Skin of body (tissue), 2 donors: ENCODE results near the gene INTS3. TPM values are rescaled to one million over a fixed set of nuclear protein-coding genes. Genes with fewer than 3 reads are reported as not detected.
"Not testable (repeated sequence)": the region's sequence is repeated elsewhere in the genome, so short reads cannot be mapped to it uniquely, and the experiment has no call there.

Source experiments
- DNase-seq: peaks from one replicate; lab custom pipeline; 2025; lab: John Stamatoyannopoulos, UW
- total RNA-seq: library from RNA; depleted of rRNA; stranded (reverse); fragments of >200 nt; gene quantifications from one replicate; pipeline ENCODE4 v1.2.3, GENCODE V29; 2014

INTS3 gene
- total RNA-seq, 1 donor from 2014 or later = 40.5 TPM

DNA sequence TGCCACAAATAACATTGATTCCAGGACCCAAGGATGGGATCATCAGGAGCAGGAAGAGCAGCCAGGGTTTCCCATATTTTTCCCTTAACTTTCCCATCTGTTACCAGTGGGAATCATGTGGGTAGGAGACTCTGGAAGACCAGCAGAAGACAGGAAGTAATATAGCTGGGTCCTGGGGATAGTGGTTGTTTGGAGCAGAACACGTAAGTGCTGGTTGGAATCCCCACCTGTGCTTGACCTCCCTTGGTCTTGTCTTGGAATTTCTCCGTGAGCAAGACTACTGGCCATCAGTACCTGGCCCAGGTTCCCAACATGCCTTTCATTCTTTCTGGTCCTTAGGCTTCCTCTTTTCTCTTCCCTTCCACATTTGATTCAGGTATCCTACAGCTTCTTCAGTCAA is 26.4 kb downstream of the INTS3 start:
- DNase-seq = no peak

DNA sequence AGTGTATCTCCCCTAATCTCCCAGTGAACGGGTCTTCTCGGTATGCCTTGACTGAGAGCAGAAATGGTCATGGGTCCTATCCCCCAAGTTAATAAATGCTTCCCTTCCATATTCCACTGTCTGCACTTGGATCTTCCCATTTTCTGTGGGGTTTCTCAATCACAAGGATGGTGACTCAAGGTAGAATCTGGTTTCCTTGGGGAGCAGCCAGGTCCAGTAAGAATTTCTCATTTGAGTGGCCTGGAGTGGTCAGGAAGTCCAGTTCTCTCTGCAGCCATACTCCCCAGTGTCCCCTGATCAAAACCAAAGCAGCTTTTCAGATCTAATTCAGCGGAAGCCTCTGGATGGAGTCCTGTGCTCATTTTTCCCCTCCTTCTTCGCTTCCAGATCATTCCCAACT is 32.6 kb downstream of the INTS3 start:
- no peak for DNase-seq

DNA sequence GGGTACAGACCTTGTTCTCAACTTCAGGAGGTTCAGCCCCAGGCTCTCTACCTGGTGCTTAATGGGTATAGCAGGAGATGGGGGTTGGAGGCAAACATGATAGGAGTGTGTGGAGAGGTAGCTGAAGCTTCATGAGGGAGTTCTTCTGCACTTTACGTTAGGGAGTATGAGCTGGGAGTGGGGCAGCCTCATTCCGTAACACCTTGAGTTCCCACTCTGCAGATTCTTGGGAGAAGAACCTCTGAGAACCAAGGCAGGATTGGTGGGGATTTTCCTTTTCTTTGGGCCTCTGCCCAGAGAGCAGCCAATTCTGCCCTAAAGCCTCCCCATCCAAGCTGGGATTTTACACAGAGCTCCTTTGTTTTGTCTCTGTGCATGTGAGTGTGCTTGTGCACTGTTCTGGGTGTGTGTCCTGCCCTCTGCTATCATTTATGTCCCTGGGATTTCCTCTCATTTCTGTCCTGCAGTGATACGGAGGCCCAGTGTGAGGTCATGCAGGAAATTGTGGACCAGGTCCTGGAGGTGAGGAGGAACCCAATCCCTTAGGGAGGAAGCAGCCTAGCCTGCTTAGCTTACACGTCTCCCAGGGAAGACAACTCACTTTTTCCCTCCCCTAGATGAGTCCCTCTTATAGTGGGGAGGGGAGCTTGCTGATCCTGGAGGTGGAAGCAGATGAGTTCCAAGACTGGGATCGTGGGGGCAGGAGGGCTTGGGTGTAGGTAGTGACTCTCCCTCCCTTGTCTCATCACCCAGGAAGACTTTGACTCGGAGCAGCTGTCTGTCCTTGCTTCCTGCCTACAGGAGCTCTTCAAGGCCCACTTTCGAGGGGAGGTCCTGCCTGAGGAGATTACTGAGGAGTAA is 35.7 kb downstream of the INTS3 start:
- DNase-seq = no peak

DNA sequence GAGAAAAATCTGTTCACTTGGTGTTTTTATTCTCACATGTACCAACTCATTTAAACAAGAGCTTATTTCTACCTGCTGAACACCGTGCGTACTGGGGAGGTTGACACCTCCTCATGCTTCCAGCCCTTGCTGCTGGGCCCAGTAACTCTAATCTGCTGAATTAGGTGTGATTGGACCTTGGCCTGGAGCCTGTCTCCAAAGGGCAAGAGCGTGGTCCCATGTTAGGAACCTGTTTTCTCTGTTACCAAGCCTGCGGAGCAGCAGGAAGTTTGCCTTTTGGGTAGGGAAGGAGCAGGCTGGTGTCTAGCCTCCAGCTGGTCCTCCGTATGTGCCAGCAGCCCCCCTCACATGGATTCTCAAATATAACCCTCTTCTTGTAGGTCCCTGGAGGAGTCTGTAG is 36.5 kb downstream of the INTS3 start:
- no peak for DNase-seq

DNA sequence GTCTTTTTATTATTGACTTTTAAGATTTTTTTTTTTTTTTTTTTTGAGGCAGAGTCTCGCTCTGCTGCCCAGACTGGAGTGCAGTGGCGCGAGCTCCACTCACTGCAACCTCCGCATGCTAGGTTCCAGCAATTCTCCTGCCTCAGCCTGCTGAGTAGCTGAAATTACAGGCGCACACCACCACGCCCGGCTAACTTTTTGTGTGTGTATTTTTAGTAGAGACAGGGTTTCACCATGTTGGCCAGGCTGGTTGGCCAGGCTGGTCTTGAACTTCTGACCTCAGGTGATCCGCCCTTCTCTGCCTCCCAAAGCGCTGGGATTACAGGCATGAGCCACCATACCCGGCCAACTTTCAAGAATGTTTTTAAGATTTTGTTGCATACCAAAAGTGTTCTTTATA is 38.8 kb downstream of the INTS3 start:
- DNase-seq = not testable (repeated sequence)

DNA sequence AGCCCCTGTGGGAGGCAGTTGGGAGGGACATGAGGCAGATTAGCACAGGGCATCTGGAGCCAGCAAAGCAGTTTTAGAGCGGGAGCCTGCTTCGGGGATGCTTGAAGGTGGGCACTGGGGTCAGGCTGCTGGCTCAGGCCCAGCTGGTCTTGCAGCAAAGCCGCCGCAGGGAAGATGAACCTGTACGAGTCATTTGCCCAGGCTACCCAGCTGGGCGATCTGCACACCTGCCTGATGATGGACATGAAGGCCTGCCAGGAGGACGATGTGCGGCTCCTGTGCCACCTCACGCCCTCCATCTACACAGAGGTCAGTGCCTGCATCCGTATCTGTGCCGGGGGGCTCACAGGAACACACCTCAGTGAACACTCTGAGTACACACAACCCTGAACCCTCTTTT is 39.7 kb downstream of the INTS3 start:
- no peak for DNase-seq

DNA sequence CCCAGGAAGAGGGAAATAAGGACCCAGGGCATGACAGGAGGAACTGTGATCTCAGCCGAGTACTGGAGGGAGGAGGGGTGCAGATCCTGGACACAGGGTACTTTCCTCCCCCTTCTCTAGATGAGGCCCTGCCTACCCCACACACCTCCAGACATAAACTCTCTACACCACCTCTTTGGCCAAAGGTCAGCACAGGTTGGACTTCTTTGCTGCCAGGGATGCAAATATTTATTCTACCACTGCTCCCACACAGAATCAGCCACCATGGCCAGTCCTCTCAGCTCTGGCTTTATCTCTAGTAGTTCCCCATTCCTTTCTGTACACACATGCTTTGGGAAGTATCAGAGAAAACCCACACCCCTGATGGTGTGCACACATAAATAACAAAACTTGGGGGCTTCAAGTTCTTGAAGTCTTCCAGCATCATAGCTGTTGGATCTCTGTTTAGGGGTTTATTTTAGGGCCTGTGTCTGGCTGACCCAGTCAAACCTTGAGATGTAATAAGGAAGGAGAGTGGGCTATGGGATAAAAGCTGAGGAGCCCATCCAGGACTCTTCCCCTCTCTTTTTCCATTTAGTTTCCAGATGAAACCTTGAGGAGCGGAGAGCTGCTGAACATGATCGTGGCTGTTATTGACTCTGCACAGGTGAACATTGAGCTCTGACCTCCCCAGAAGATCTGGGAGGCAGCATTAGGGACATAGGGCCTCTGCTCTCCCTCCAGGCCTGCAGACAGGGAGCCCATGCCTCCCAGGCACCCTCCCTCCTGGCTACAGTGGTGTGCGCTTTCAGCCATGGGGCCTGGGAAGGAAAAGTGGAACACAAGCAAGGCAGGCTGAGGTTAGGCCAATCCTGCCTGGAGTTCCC is 40.7 kb downstream of the INTS3 start:
- no peak for DNase-seq

DNA sequence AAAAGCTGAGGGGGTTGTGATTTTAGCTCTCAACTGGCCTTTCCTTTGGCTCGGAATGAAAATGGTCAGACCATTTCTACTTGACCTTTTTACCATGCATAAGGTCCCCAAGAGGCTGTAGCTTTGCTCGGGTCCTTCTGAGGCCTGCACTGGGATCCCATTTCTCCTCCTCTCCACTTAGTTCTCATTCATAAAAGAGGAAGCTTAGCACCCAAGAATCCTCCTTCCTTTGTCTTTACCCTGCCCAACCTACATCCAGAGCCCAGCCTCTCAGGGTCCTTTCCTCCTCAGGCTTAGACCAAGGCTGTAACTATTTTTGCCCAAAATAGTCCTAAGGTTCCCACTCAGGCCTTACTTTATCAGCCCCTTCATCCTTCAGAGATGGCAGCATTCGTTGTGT is 41.4 kb downstream of the INTS3 start:
- DNase-seq = no peak

DNA sequence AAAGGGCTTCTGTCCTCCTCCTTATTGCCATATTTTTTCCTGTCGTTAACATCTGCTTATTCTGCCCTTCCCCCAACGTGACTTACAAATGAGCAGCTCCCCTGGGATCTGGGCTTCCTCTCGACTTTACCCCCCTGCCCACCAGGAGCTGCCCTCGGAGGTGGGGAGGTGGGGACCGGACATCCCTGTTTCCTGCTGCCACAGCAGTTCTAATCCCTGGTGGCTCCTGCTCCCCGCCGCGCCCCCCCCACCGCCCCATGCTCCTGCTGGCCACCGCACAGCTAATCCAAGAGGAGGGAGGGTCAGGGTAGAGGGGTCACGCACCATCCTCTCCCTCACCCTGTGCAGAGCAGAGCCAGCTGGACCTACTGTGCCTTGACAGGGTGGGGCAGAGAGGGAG is 42.9 kb downstream of the INTS3 start:
- DNase-seq = no peak

DNA sequence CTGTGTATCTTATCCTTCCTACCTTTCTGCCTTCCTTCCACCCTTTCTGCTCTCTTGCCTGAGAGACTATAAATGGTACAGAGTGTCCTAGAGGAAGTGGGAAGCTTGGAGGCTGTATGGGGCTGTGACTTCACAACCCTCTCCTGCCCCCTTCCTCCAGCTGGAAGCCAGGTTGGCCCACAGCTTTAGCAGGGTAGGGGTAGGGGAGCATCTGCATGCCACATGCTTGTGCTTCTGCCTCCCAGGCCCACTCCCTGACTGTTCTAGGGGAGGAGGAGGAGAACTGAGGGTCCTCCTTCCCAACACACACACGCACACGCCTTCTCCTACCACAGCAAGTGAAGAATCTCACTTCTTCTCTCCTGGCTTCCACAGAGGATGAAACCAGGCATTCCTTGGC is 43.4 kb downstream of the INTS3 start:
- DNase-seq = peak; percentile 79

DNA sequence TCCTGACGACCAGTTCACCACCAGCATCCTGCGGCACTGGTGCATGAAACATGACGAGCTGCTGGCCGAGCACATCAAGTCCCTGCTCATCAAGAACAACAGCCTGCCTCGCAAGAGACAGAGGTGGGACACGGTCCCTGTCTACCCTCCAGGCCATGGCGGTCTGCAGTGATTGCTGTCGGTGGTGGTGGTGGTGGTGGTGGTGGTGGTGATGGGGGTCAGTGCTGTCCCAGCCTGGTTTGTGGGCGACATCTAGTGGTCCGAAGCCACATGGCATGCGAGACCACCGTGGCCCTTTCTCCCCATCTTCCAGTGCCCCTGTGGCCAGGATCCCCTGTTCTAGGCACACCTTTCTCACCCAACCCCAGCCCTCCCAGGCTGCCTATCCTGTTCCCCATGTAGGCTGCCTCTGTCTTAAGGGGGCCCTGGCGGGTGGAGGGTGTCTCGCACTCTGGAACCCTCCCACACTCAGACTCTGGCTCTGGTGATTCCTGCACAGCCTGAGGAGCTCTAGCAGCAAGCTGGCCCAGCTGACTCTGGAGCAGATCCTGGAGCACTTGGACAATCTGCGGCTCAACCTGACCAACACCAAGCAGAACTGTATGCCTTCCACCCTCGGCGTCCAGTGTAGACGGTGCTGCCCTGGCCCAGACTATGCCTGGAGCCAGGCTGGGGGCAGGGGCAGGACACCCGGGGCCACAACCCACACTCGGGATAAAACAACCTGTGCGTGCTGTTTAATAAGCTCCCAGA is 44.2 kb downstream of the INTS3 start:
- no peak for DNase-seq

DNA sequence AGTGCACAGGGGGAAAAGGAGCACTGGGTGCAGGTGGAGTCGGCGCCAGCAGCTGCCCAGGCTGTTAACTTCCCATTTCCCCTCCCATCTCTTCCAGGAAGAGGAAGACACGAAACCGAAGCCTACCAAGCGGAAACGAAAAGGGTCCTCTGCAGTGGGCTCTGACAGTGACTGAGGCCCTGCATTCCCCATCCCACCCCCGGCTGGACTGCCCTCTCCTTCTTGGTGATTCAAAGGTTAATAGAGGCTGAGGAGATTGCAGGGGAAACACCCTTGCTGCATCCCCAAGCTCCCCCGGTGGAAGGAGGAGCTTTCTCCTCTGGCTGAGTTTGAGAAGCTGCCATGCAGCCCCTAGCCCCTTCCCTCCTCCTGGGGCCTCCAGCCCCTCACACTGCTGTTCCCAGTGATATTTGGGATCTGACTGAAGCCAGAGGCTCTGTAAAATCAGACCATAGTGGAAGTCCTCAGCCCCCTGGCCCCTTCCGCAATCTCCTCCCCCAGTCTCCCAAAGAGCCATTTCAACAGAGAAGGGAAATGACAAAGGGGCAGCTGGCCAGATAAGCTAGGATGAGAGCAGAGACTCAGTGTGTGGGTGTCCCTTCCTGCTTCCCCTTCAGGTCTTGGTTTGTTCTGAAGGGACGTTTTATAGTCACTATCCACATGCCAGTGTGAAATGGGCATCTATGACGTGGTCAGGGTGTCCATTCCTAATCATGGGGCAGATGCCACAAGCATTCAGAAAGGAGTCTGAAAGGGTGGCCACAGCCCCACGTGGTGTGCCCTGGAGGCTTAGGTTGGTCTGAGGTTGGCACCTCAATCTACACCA is 45.5 kb downstream of the INTS3 start:
- no peak for DNase-seq

DNA sequence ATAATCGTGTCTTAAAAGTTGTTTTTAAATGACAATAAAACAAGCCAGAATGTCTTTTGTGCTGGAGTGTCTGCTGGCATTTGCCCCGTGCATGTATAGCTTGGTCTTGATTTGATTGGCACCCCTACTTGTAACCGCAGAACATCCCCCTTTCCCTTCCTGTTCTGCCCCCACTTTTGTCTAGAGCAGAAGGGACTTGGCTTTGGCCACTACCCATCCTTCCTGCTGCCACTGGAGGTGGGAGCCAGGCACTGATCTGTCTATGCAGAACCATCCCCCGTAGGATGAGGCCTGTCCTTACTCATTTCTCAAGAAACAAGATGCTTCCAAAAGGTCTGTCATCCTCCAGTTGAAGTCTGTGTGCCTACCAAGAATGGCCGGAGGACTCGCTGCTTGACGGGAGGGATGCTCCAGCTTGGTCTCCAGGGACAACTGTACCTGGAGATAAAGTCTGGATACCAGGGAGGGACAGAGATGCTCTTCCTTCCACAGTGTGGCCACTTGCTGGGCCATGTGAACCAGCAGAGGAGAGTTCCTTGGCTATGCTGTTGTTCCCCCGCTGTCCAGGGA is 46.3 kb downstream of the INTS3 start:
- no peak for DNase-seq

DNA sequence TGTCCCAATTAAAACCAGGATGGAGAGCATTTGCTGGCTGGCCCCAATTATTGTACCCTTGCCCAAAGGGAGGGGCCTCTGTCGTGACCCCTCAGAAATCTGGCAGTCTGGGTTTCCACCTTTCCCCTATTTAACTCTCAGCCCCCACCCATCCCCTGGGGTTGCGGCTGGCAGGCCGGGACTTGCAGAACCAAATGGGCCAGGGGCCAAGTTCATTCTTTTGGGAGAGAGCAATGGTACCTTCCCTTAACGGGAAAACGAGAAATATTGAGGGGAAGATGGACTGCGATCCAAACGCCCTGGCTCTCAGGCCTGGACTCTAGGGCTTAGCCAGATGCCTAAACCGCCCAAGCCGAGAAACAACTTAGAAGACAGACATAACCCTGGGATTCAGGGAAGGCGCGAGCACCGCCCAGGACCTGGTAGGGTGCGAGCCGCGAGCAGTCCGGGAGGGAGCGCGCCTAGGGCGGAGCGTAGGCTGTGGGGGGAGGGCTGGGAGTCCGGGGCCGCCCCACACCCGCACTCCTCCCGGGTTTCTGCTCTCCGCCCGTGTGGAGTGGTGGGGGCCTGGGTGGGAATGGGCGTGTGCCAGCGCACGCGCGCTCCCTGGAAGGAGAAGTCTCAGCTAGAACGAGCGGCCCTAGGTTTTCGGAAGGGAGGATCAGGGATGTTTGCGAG is 47.1 kb downstream of the INTS3 start, which contains the start of gene SLC27A3:
Gene SLC27A3, plus strand, starts transcription at position 628 of the 678 bp plus-strand sequence. CDS start 91 bp downstream, outside the sequence.
- peak; percentile 79 for DNase-seq

DNA sequence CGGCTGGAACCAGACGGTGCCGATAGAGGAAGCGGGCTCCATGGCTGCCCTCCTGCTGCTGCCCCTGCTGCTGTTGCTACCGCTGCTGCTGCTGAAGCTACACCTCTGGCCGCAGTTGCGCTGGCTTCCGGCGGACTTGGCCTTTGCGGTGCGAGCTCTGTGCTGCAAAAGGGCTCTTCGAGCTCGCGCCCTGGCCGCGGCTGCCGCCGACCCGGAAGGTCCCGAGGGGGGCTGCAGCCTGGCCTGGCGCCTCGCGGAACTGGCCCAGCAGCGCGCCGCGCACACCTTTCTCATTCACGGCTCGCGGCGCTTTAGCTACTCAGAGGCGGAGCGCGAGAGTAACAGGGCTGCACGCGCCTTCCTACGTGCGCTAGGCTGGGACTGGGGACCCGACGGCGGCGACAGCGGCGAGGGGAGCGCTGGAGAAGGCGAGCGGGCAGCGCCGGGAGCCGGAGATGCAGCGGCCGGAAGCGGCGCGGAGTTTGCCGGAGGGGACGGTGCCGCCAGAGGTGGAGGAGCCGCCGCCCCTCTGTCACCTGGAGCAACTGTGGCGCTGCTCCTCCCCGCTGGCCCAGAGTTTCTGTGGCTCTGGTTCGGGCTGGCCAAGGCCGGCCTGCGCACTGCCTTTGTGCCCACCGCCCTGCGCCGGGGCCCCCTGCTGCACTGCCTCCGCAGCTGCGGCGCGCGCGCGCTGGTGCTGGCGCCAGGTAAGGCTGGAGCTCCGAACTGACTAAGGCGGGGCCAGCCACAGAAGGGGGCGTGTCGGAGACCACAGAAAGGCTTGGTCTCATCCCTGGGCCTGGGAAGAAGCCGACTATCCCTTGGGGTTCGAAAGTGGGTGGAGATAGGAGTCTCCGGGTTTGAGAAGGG is 47.8 kb downstream of the INTS3 start:
- DNase-seq = peak; percentile 65

DNA sequence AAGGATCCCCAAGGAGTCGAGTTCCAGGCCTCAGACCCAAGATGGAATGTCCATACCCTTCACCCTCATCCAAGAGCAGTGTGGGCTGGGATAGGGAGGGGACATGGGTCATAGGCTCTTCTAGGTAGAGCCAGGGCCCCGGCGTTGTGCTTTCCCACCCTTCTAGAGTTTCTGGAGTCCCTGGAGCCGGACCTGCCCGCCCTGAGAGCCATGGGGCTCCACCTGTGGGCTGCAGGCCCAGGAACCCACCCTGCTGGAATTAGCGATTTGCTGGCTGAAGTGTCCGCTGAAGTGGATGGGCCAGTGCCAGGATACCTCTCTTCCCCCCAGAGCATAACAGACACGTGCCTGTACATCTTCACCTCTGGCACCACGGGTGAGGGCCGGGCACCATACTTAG is 48.5 kb downstream of the INTS3 start:
- DNase-seq = no peak

DNA sequence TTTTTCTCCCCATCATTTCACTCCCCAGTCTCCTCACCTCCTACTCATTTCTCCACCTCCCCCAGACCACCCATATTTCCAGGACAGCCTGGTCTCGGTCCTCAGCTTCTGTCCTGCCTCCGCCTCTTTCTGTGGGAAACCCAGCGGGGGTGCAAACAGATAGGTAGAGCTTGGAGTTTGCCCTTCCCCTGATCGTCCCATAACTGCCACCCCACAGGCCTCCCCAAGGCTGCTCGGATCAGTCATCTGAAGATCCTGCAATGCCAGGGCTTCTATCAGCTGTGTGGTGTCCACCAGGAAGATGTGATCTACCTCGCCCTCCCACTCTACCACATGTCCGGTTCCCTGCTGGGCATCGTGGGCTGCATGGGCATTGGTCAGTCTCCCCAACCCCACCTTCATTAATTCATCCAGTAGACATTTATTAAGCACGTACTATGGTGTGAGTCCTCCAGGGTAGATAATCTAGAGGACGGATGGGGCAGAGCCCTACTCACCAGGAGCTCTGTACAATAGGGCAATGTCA is 49.1 kb downstream of the INTS3 start:
- no peak for DNase-seq

DNA sequence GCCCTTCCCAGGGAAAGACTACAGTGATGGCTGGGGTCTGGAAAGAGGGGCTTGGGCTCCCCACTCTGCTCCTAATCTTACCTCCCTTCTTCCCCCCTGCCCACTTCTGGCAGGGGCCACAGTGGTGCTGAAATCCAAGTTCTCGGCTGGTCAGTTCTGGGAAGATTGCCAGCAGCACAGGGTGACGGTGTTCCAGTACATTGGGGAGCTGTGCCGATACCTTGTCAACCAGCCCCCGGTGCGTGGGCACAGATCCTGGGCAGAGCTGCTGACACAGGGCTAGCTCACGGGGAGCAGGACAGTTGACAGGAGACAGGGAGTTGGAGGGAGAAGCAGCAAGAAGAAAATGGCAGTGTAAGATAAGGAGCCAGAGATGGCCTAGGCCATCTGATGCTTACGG is 49.8 kb downstream of the INTS3 start:
- DNase-seq = no peak
